AG09319 (cell line): ENCODE data around the gene PRSS48.
"Not testable (repeated sequence)": the region's sequence is repeated elsewhere in the genome, so short reads cannot be mapped to it uniquely, and the experiment has no call there.

ENCODE experiments used
- DNase-seq: peaks from one replicate; pipeline ENCODE4 v3.0.0-alpha.2; 2010; ENCODE audit warnings: low read depth; ENCODE audit errors: extremely low read depth
- CTCF ChIP-seq: IDR thresholded peaks from 2 replicates; pipeline ENCODE4 v1.5.1; 2011; ENCODE audit warnings: low read depth, mild to moderate bottlenecking, inconsistent platforms, low read length, moderate library complexity

The PRSS48 gene

GRCh38 chr4:151263455-151263854 is 13.5 kb upstream of the PRSS48 start:
- no peak for DNase-seq

GRCh38 chr4:151266497-151266896 is 10.5 kb upstream of the PRSS48 start:
- TF ChIP-seq CTCF, result no peak
- no peak for DNase-seq

More at GRCh38 chr4:151263455-151263854, 13.5 kb upstream of the PRSS48 start:
- TF ChIP-seq CTCF, result no peak

- no peak for DNase-seq
- TF ChIP-seq CTCF, result no peak
Measured at GRCh38 chr4:151267104-151267503, 9.9 kb upstream of the PRSS48 start.

- TF ChIP-seq CTCF, result no peak
- no peak for DNase-seq
Measured at GRCh38 chr4:151267822-151268535, 9.0 kb upstream of the PRSS48 start.

GRCh38 chr4:151268905-151269304 is 8.1 kb upstream of the PRSS48 start:
- DNase-seq, result not testable (repeated sequence)

- DNase-seq, result no peak
- no peak for TF ChIP-seq CTCF
Measured at GRCh38 chr4:151284534-151285245, 7.7 kb downstream of the PRSS48 start.

- no peak for TF ChIP-seq CTCF
- no peak for DNase-seq
Measured at GRCh38 chr4:151287409-151287808, 10.4 kb downstream of the PRSS48 start.
